Epithelial cell of proximal tubule (primary cell): ENCODE measurements around the gene NACAD. TPM values are rescaled to one million over a fixed set of nuclear protein-coding genes. Genes with fewer than 3 reads are reported as not detected.

Experiments used
- DNase-seq: peaks from one replicate; pipeline ENCODE4 v3.0.0-alpha.2; 2011; ENCODE audit warnings: low read depth
- H3K4me3 ChIP-seq: 2 replicates; pipeline ENCODE4 v1.5.1; 2011; ENCODE audit warnings: low read depth, mild to moderate bottlenecking, low read length
- CTCF ChIP-seq: conservative IDR thresholded peaks from 2 replicates; pipeline ENCODE4 v1.5.1; 2012; ENCODE audit warnings: low read depth, mild to moderate bottlenecking, low read length
- total RNA-seq: library from RNA; depleted of rRNA; stranded (reverse); fragments of >200 nt; gene quantifications from 2 replicates; pipeline ENCODE4 v1.2.3, GENCODE V29; 2015

Gene NACAD
- total RNA-seq, 1 donor from 2014 or later = 7.9 TPM

- no peak overlapping the region for H3K4me3 ChIP-seq
- DNase-seq = no peak
- no peak for TF ChIP-seq CTCF
Measured at GRCh38 chr7:45031829-45032228, 56.9 kb downstream of the NACAD start.

Other genes with a start within 250 kb of the NACAD start
- gene H2AZ2, start 240.9 kb downstream of the NACAD start, total RNA-seq = 208 and 276 TPM in 2 replicates
- gene PURB, start 203.4 kb downstream of the NACAD start, total RNA-seq = 5.4 and 6.9 TPM in 2 replicates
- under 0.01 TPM in 1 of 2 replicates, not detected in the other for gene MYO1G, start 110.0 kb downstream of the NACAD start, total RNA-seq
- 49.2 and 60.1 TPM in 2 replicates for gene CCM2, start 88.8 kb downstream of the NACAD start, total RNA-seq
- gene TBRG4, start 22.7 kb upstream of the NACAD start, total RNA-seq = 74.4 and 119 TPM in 2 replicates
- not detected in 2 replicates for gene RAMP3, start 68.8 kb upstream of the NACAD start, total RNA-seq